Effector memory CD8-positive, alpha-beta T cell (primary cell): ENCODE results near the gene A1CF.
"Not testable (repeated sequence)": the region's sequence is repeated elsewhere in the genome, so short reads cannot be mapped to it uniquely, and the experiment has no call there.

Experiments
- ATAC-seq: fragments of 150-1000 bp; cut with Tn5 transposase; replicated peaks from 2 replicates; pipeline ENCODE4 v1.10.0; 2021; ENCODE audit warnings: mild to moderate bottlenecking, moderate library complexity
- DNase-seq, 3 experiments: peaks; one replicate each; pipeline ENCODE4 v3.0.0; 2021
- H3K27ac Mint-ChIP-seq, 2 donors: one replicate each; pipeline ENCODE4 v1.8.0; 2022; ENCODE audit warnings: mild to moderate bottlenecking in 2 of 2, mixed read lengths in 2 of 2, moderate library complexity in 2 of 2
- H3K27me3 Mint-ChIP-seq, 2 donors: one replicate each; pipeline ENCODE4 v1.8.0; 2022; ENCODE audit warnings: mixed read lengths in 2 of 2
- H3K36me3 Mint-ChIP-seq: one replicate; pipeline ENCODE4 v1.8.0; 2022; ENCODE audit warnings: mild to moderate bottlenecking, moderate library complexity, mixed read lengths; ENCODE audit not compliant: insufficient read depth
- H3K4me1 Mint-ChIP-seq, 2 donors: one replicate each; pipeline ENCODE4 v1.8.0; 2022; ENCODE audit warnings: low read depth in 2 of 2, mixed read lengths in 2 of 2
- H3K4me3 Mint-ChIP-seq, 2 donors: one replicate each; pipeline ENCODE4 v1.8.0; 2022; ENCODE audit warnings: mild to moderate bottlenecking in 2 of 2, mixed read lengths in 2 of 2, moderate library complexity in 2 of 2
- H3K9me3 Mint-ChIP-seq, 2 donors: one replicate each; pipeline ENCODE4 v1.8.0; 2022; ENCODE audit warnings: mixed read lengths in 2 of 2

The A1CF gene

GRCh38 chr10:50894312-50894711 is 8.9 kb upstream of the A1CF start:
- H3K27ac Mint-ChIP-seq: no peak overlapping the region
- ATAC-seq (no peak), DNase-seq (no peak)
- peaks cover 3% of the 10 kb centered on the region for H3K36me3 Mint-ChIP-seq
- H3K4me1 Mint-ChIP-seq: no peaks in the 10 kb centered on the region
- no peak overlapping the region for H3K4me3 Mint-ChIP-seq
- no peaks in the 10 kb centered on the region for H3K9me3 Mint-ChIP-seq
- H3K27me3 Mint-ChIP-seq: peaks cover 21 to 36% of the 10 kb centered on the region in 2 donors

DNA sequence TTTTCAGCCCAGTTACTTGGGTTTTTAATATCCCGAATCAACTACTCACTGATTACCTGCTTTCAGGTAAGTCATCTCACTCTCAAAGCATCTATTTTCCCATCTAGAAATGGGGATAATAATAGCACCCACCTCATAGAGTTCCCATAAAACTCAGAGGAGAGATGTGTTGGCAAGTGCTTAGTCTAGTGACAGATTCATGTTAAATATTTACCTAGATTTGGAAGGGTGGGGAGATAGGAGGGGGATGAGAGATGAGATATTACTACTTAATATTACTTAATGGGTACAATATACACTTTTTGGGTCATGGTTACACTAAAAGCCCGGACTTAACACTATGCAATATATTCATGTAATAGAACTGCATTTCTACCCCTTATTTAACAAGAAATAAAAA is 7.0 kb upstream of the A1CF start:
- Mint-ChIP-seq H3K4me1 (no peaks in the 10 kb centered on the region), H3K27me3 (peaks cover 15 to 34% of the 10 kb centered on the region in 2 donors), H3K27ac (no peak overlapping the region), H3K9me3 (no peaks in the 10 kb centered on the region), H3K4me3 (no peak overlapping the region), H3K36me3 (peaks cover 3% of the 10 kb centered on the region)
- ATAC-seq (no peak), DNase-seq (no peak)

DNA sequence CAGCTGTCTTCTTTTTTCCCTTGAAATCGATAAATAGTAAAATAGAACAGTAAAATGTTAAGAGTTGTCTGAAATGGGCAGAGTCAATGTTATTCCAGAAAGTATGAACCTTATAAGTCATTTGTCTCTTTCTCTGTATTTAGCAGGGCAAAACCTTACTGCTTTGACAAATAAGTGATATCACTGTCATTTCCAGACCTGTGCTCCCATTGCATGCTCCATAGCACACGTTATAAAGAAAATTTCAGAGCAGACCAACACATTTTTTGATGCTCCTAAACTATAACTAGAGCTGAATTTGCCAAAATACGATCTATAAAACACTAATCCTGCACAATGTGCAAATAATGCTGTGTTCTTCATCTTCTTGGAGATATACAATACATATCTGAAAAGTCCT is 1.1 kb downstream of the A1CF start:
- no peak for ATAC-seq
- Mint-ChIP-seq H3K36me3 (no peaks in the 10 kb centered on the region), H3K9me3 (no peaks in the 10 kb centered on the region), H3K4me1 (no peaks in the 10 kb centered on the region), H3K27me3 (peaks cover 26 to 34% of the 10 kb centered on the region in 2 donors), H3K4me3 (no peak overlapping the region), H3K27ac (no peak overlapping the region)
- no peak for DNase-seq

DNA sequence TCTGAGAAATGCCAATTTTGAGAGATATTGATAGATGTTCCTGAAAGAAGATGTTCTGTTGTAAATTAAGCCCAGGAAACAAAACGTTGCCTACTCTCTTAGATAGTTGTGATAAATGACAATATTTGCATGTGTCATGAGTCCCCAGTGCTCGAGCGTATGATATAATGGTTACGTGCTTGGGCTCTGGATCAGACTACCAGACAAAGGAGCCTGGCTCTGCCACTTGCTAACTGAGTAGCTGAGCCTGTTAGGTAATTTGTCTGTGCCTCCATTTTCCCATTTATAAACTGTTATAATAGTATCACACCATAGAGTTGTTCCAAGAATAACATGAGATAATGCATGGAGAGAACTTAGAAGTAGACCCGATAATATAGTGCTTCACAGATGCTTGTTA is 1.8 kb downstream of the A1CF start:
- Mint-ChIP-seq H3K4me3 (no peak overlapping the region), H3K4me1 (no peaks in the 10 kb centered on the region), H3K27ac (no peak overlapping the region), H3K9me3 (no peaks in the 10 kb centered on the region), H3K27me3 (peaks cover 26 to 30% of the 10 kb centered on the region in 2 donors), H3K36me3 (no peaks in the 10 kb centered on the region)
- ATAC-seq (no peak), DNase-seq (no peak)

GRCh38 chr10:50882540-50882983 is 2.9 kb downstream of the A1CF start:
- Mint-ChIP-seq H3K9me3 (no peaks in the 10 kb centered on the region), H3K4me1 (no peaks in the 10 kb centered on the region), H3K27ac (no peak overlapping the region), H3K4me3 (no peak overlapping the region), H3K27me3 (peaks cover 26 to 30% of the 10 kb centered on the region in 2 donors), H3K36me3 (no peaks in the 10 kb centered on the region)
- ATAC-seq (no peak), DNase-seq (no peak)

GRCh38 chr10:50881046-50881445 is 4.4 kb downstream of the A1CF start:
- not testable (repeated sequence) for H3K4me1 Mint-ChIP-seq, H3K4me3 Mint-ChIP-seq, H3K9me3 Mint-ChIP-seq, ATAC-seq, H3K36me3 Mint-ChIP-seq, H3K27ac Mint-ChIP-seq, DNase-seq
- H3K27me3 Mint-ChIP-seq: peaks cover 15 to 19% of the 10 kb centered on the region in 2 donors

DNA sequence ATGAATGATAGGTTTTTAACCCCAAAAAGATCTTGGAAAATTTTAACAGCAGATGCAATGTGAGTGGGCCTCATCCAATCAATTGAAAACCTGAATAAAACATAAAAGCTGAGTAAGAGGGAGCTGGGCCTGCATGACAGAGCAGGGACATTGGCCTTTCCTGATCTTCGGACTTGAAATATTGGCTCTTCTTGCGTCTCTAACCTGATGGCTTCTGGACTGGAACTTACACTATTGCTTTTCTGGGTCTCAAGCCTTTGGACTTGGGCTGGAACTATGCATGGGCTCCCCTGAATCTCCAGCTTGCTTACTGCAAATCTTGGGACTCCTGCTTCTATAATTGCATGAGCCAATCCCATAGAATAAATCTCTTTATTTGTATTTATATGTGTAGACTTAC is 9.0 kb downstream of the A1CF start:
- ATAC-seq (no peak), DNase-seq (no peak)
- Mint-ChIP-seq H3K27me3 (peaks cover 5 to 11% of the 10 kb centered on the region in 2 donors), H3K9me3 (no peaks in the 10 kb centered on the region), H3K4me1 (no peaks in the 10 kb centered on the region), H3K27ac (no peak overlapping the region), H3K4me3 (no peak overlapping the region), H3K36me3 (no peaks in the 10 kb centered on the region)

GRCh38 chr10:50874723-50875122 is 10.7 kb downstream of the A1CF start:
- DNase-seq (no peak), ATAC-seq (no peak)
- peaks cover 0 to 11% of the 10 kb centered on the region in 2 donors for H3K27me3 Mint-ChIP-seq
- no peak overlapping the region for H3K4me3 Mint-ChIP-seq
- H3K9me3 Mint-ChIP-seq: no peaks in the 10 kb centered on the region
- H3K4me1 Mint-ChIP-seq: no peaks in the 10 kb centered on the region
- no peak overlapping the region for H3K27ac Mint-ChIP-seq
- no peaks in the 10 kb centered on the region for H3K36me3 Mint-ChIP-seq

DNA sequence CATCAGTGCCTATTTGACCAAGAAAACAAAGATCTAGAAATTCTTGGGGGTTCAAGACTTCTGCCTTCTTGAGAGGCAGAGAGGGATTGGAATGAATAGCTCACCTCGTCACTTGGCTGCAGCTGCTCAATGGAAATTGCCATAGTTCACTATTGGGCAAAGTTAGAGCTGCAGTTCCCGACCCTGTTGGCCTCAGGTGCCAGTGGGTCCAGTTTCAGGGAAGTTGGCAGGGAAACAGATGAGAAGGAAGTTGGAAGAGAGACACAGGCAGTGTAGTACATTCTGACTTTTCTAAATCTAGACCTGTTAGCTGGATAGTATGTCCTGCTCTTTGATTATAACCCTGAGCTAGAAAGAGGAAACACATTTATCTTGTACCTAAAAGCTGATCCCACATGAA is 19.1 kb downstream of the A1CF start:
- H3K9me3 Mint-ChIP-seq: no peaks in the 10 kb centered on the region

DNA sequence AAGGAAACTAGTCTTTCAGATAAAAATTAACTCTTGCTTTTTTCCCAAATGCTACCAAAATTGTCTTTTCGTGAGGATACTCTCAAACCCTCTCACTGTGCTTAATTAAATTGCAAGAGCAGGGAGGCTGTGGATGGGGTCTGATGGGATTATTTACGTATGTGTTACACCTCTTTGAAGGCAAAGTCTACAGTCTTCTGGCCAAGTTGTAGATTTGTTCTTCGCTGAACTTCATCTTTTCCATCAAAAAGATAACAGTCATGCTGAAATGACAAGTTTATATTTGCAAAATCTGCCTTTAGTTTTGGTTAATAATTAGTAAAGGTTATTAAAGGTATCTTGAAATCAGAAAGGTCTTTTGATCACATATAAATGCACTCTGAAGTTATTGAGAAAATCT is 22.7 kb downstream of the A1CF start:
- Mint-ChIP-seq H3K27me3 (peaks cover 21 to 37% of the 10 kb centered on the region in 2 donors), H3K27ac (no peak overlapping the region), H3K36me3 (no peaks in the 10 kb centered on the region), H3K9me3 (no peaks in the 10 kb centered on the region), H3K4me1 (no peaks in the 10 kb centered on the region), H3K4me3 (no peak overlapping the region)
- ATAC-seq (no peak), DNase-seq (no peak)

More for the DNA sequence above, 19.1 kb downstream of the A1CF start:
- Mint-ChIP-seq H3K4me3 (no peak overlapping the region), H3K4me1 (no peaks in the 10 kb centered on the region), H3K27me3 (peaks cover 33 to 43% of the 10 kb centered on the region in 2 donors), H3K36me3 (no peaks in the 10 kb centered on the region), H3K27ac (no peak overlapping the region)
- DNase-seq (no peak), ATAC-seq (no peak)

- Mint-ChIP-seq H3K4me1 (no peaks in the 10 kb centered on the region), H3K27ac (no peak overlapping the region), H3K36me3 (no peaks in the 10 kb centered on the region), H3K27me3 (peaks cover 9 to 32% of the 10 kb centered on the region in 2 donors), H3K9me3 (no peaks in the 10 kb centered on the region), H3K4me3 (no peak overlapping the region)
- no peak for ATAC-seq
- DNase-seq: no peak
Observed at GRCh38 chr10:50861370-50861769, 24.1 kb downstream of the A1CF start.

GRCh38 chr10:50857579-50857978 is 27.8 kb downstream of the A1CF start:
- Mint-ChIP-seq H3K4me3 (no peak overlapping the region), H3K9me3 (no peaks in the 10 kb centered on the region), H3K36me3 (no peaks in the 10 kb centered on the region), H3K27ac (no peak overlapping the region), H3K27me3 (peaks cover 9 to 24% of the 10 kb centered on the region in 2 donors), H3K4me1 (no peaks in the 10 kb centered on the region)
- no peak for ATAC-seq
- no peak for DNase-seq

GRCh38 chr10:50855461-50855860 is 30.0 kb downstream of the A1CF start:
- Mint-ChIP-seq H3K27ac (no peak overlapping the region), H3K4me3 (no peak overlapping the region), H3K9me3 (no peaks in the 10 kb centered on the region), H3K4me1 (no peaks in the 10 kb centered on the region), H3K27me3 (peaks cover 11 to 29% of the 10 kb centered on the region in 2 donors), H3K36me3 (no peaks in the 10 kb centered on the region)
- no peak for ATAC-seq
- no peak for DNase-seq

- H3K4me1 Mint-ChIP-seq: no peaks in the 10 kb centered on the region
- no peaks in the 10 kb centered on the region for H3K36me3 Mint-ChIP-seq
- ATAC-seq: no peak
Observed at GRCh38 chr10:50855015-50855414, 30.4 kb downstream of the A1CF start.

DNA sequence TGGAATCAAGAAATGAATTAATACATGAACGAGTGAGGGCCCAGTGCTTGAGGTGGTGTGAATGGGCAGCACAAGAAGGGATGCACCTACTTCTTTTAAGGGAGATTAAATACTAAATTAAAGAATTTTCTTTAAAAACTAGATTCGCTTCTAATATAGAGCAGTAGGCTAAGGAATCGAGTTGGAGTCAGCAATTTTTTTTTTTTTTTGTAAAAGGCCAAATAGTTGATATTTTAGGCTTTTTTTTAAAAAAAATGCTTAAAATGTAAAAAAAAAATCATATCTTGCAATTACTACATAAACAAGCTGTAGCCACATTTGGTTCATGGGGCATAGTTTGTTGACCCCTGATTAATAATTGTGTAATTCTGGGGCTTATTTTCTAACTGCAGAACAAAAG is 31.9 kb downstream of the A1CF start:
- H3K27ac Mint-ChIP-seq: no peak overlapping the region
- no peaks in the 10 kb centered on the region for H3K9me3 Mint-ChIP-seq
- H3K27me3 Mint-ChIP-seq: peaks cover 13 to 29% of the 10 kb centered on the region in 2 donors
- no peak overlapping the region for H3K4me3 Mint-ChIP-seq
- DNase-seq: no peak
- no peak for ATAC-seq
- no peaks in the 10 kb centered on the region for H3K36me3 Mint-ChIP-seq
- no peaks in the 10 kb centered on the region for H3K4me1 Mint-ChIP-seq

More at GRCh38 chr10:50855015-50855414, 30.4 kb downstream of the A1CF start:
- DNase-seq: no peak
- H3K9me3 Mint-ChIP-seq: no peaks in the 10 kb centered on the region
- H3K4me3 Mint-ChIP-seq: no peak overlapping the region
- H3K27me3 Mint-ChIP-seq: peaks cover 11 to 29% of the 10 kb centered on the region in 2 donors
- no peak overlapping the region for H3K27ac Mint-ChIP-seq
